NCI-H345 treated with DMSO at 0.1 percent for 48 hours (cell line): ENCODE data around the gene ZMIZ2.
"Not testable (repeated sequence)": the region's sequence is repeated elsewhere in the genome, so short reads cannot be mapped to it uniquely, and the experiment has no call there.

Experiments used
- DNase-seq: peaks from one replicate; lab custom pipeline; 2025; ENCODE audit not compliant: unreplicated experiment; lab: John Stamatoyannopoulos, UW

The ZMIZ2 gene

GRCh38 chr7:44772867-44773266, 24.2 kb downstream of the ZMIZ2 start:
- no peak for DNase-seq

- DNase-seq, result not testable (repeated sequence)
These were observed 25.8 kb downstream of the ZMIZ2 start for GRCh38 chr7:44774486-44774885.

- DNase-seq, result no peak
These were observed 26.9 kb downstream of the ZMIZ2 start for GRCh38 chr7:44775383-44776107.

- DNase-seq, result no peak
These were observed 27.6 kb downstream of the ZMIZ2 start for GRCh38 chr7:44776211-44776610.

- no peak for DNase-seq
These were observed 33.8 kb downstream of the ZMIZ2 start for GRCh38 chr7:44782460-44782859.

- DNase-seq, result no peak
These were observed 34.8 kb downstream of the ZMIZ2 start for GRCh38 chr7:44783407-44783806.

GRCh38 chr7:44784364-44784763, 35.7 kb downstream of the ZMIZ2 start:
- DNase-seq, result no peak

GRCh38 chr7:44785218-44785617, 36.6 kb downstream of the ZMIZ2 start:
- not testable (repeated sequence) for DNase-seq

GRCh38 chr7:44787041-44787440, 38.4 kb downstream of the ZMIZ2 start:
- no peak for DNase-seq

- DNase-seq, result no peak
These were observed 39.1 kb downstream of the ZMIZ2 start for GRCh38 chr7:44787762-44788161.

GRCh38 chr7:44789990-44790389, 41.3 kb downstream of the ZMIZ2 start:
- DNase-seq, result no peak

GRCh38 chr7:44791278-44792219, 42.9 kb downstream of the ZMIZ2 start:
- DNase-seq, result no peak

- no peak for DNase-seq
These were observed 45.3 kb downstream of the ZMIZ2 start for GRCh38 chr7:44793919-44794318.

- no peak for DNase-seq
These were observed 45.7 kb downstream of the ZMIZ2 start for GRCh38 chr7:44794331-44794730.

GRCh38 chr7:44796034-44796503, 47.4 kb downstream of the ZMIZ2 start:
- DNase-seq, result no peak

GRCh38 chr7:44796504-44797328, 48.1 kb downstream of the ZMIZ2 start, which contains the start of gene PPIA:
Gene PPIA (plus strand): TSS chr7:44796681. CDS start chr7:44796725, 44 bp downstream.
- DNase-seq, result peak; percentile 92

- DNase-seq, result peak; percentile 59
These were observed 48.9 kb downstream of the ZMIZ2 start for GRCh38 chr7:44797329-44798258.

GRCh38 chr7:44798649-44799305, 50.1 kb downstream of the ZMIZ2 start:
- no peak for DNase-seq

GRCh38 chr7:44799939-44800338, 51.3 kb downstream of the ZMIZ2 start:
- no peak for DNase-seq
